Islet precursor cell (in vitro differentiated cells): ENCODE measurements around the gene MC3R.

Experiments
- DNase-seq: peaks from one replicate; pipeline ENCODE4 v3.0.0-alpha.2; 2018

MC3R gene

GRCh38 chr20:56257604-56258003 lies 9.1 kb downstream of the MC3R start:
- no peak for DNase-seq

GRCh38 chr20:56259948-56260347 lies 11.4 kb downstream of the MC3R start:
- no peak for DNase-seq

- DNase-seq = no peak
Measured at GRCh38 chr20:56268536-56268935, 20.0 kb downstream of the MC3R start.

GRCh38 chr20:56271974-56272373 lies 23.4 kb downstream of the MC3R start:
- no peak for DNase-seq

- no peak for DNase-seq
Measured at GRCh38 chr20:56273491-56273890, 25.0 kb downstream of the MC3R start.

GRCh38 chr20:56274156-56274555 lies 25.6 kb downstream of the MC3R start:
- DNase-seq = no peak

GRCh38 chr20:56278196-56278595 lies 29.7 kb downstream of the MC3R start:
- DNase-seq = no peak

GRCh38 chr20:56285496-56285895 lies 37.0 kb downstream of the MC3R start:
- no peak for DNase-seq

GRCh38 chr20:56289652-56290051 lies 41.1 kb downstream of the MC3R start:
- no peak for DNase-seq

- DNase-seq = no peak
Measured at GRCh38 chr20:56299362-56299761, 50.8 kb downstream of the MC3R start.
